Calu3 (cell line): ENCODE measurements around the gene CDKAL1. TPM values are rescaled to one million over a fixed set of nuclear protein-coding genes. Genes with fewer than 3 reads are reported as not detected.

Experiments
- BruUV-seq: library from RNA; stranded (reverse); fragments of 400-500 nt; replicated peaks from 2 replicates; lab custom pipeline; 2021; lab: Mats Ljungman, UMichigan
- CTCF ChIA-PET: fragments of 300-600 bp; sonication (Branson Sonifier 250); formaldehyde crosslinking; loops from one replicate; lab custom pipeline; 2022; ENCODE audit warnings: antibody characterized with exemption; lab: Charles Lee
- DNase-seq: peaks from one replicate; pipeline ENCODE4 v3.0.0; 2022
- H3K27ac Mint-ChIP-seq: one replicate; pipeline ENCODE4 v1.8.0; 2022; ENCODE audit warnings: mixed read lengths; ENCODE audit not compliant: unreplicated experiment
- H3K27me3 Mint-ChIP-seq: one replicate; pipeline ENCODE4 v1.8.0; 2022; ENCODE audit warnings: mixed read lengths; ENCODE audit not compliant: unreplicated experiment
- H3K36me3 Mint-ChIP-seq: one replicate; pipeline ENCODE4 v1.8.0; 2022; ENCODE audit warnings: mild to moderate bottlenecking, moderate library complexity, mixed read lengths; ENCODE audit not compliant: insufficient read depth, unreplicated experiment
- H3K4me1 Mint-ChIP-seq: one replicate; pipeline ENCODE4 v1.8.0; 2022; ENCODE audit warnings: mild to moderate bottlenecking, low read depth, mixed read lengths; ENCODE audit not compliant: unreplicated experiment
- H3K4me3 Mint-ChIP-seq: one replicate; pipeline ENCODE4 v1.8.0; 2022; ENCODE audit warnings: mild to moderate bottlenecking, low read depth, moderate library complexity, mixed read lengths; ENCODE audit not compliant: unreplicated experiment
- H3K9me3 Mint-ChIP-seq: one replicate; pipeline ENCODE4 v1.8.0; 2022; ENCODE audit warnings: low read depth, mixed read lengths; ENCODE audit not compliant: unreplicated experiment
- CTCF ChIP-seq: fragments of 200-600 bp; IDR thresholded peaks from one replicate; pipeline ENCODE4 v1.8.0; 2022; ENCODE audit warnings: antibody characterized with exemption; ENCODE audit not compliant: unreplicated experiment
- intact Hi-C: fragments of 100-400 bp; cut with micrococcal nuclease; formaldehyde crosslinking; loops from one replicate; pipeline ENCODE4 v1.10.0; 2022; ENCODE audit not compliant: unreplicated experiment
- total RNA-seq: library from RNA; stranded (reverse); gene quantifications from 2 replicates; pipeline ENCODE4 v1.2.3, GENCODE V29; 2022

Gene CDKAL1
- total RNA-seq, 1 experiment from 2014 or later, result 39.6 TPM

- intact Hi-C loops, result loop anchor here (2.0 kb wide), 2 partner anchors 232 to 478 kb away; no protein-coding TSS in a partner anchor
- H3K36me3 Mint-ChIP-seq, result no peaks in the 10 kb centered on the region
These were observed 577.0 kb downstream of the CDKAL1 start for GRCh38 chr6:21111093-21111725.

GRCh38 chr6:21115111-21115510, 580.9 kb downstream of the CDKAL1 start:
- no peak overlapping the region for H3K27ac Mint-ChIP-seq
- DNase-seq, result no peak
- no peak overlapping the region for H3K4me3 Mint-ChIP-seq
- CTCF ChIA-PET, result interaction anchor here (0.8 kb wide), 1 partner anchor 13 kb away, joined by 3 read pairs; no protein-coding TSS in a partner anchor
- H3K27me3 Mint-ChIP-seq, result no peaks in the 10 kb centered on the region
- H3K4me1 Mint-ChIP-seq, result peaks cover 36% of the 10 kb centered on the region
- intact Hi-C loops, result no loop called here
- no peaks in the 10 kb centered on the region for H3K36me3 Mint-ChIP-seq
- no peaks in the 10 kb centered on the region for H3K9me3 Mint-ChIP-seq
- TF ChIP-seq CTCF, result no peak
- BruUV-seq, result no TSS peak

More at GRCh38 chr6:21111093-21111725, 577.0 kb downstream of the CDKAL1 start:
- BruUV-seq, result no TSS peak
- H3K27ac Mint-ChIP-seq, result peak overlapping the region; percentile 25
- peak overlapping the region; percentile 37 for H3K4me3 Mint-ChIP-seq
- H3K9me3 Mint-ChIP-seq, result no peaks in the 10 kb centered on the region
- DNase-seq, result peak; percentile 30
- no peaks in the 10 kb centered on the region for H3K27me3 Mint-ChIP-seq
- H3K4me1 Mint-ChIP-seq, result peaks cover 38% of the 10 kb centered on the region
- CTCF ChIA-PET, result interaction anchor here (1.0 to 1.7 kb wide), 2 partner anchors 20 to 89 kb away, joined by 3 to 4 read pairs; no protein-coding TSS in a partner anchor
- TF ChIP-seq CTCF, result no peak

GRCh38 chr6:21116736-21117135, 582.5 kb downstream of the CDKAL1 start:
- H3K27me3 Mint-ChIP-seq, result no peaks in the 10 kb centered on the region
- no peak overlapping the region for H3K27ac Mint-ChIP-seq
- TF ChIP-seq CTCF, result no peak
- no peaks in the 10 kb centered on the region for H3K36me3 Mint-ChIP-seq
- BruUV-seq, result no TSS peak
- no peak overlapping the region for H3K4me3 Mint-ChIP-seq
- no peaks in the 10 kb centered on the region for H3K9me3 Mint-ChIP-seq
- no peak for DNase-seq
- intact Hi-C loops, result no loop called here
- CTCF ChIA-PET, result interaction anchor here (0.7 kb wide), 2 partner anchors 84 to 1072 kb away, joined by 3 to 4 read pairs; no protein-coding TSS in a partner anchor
- H3K4me1 Mint-ChIP-seq, result peaks cover 19% of the 10 kb centered on the region

GRCh38 chr6:21118216-21118780, 584.0 kb downstream of the CDKAL1 start:
- no peaks in the 10 kb centered on the region for H3K27me3 Mint-ChIP-seq
- no peaks in the 10 kb centered on the region for H3K9me3 Mint-ChIP-seq
- TF ChIP-seq CTCF, result no peak
- H3K4me1 Mint-ChIP-seq, result peaks cover 11% of the 10 kb centered on the region
- H3K27ac Mint-ChIP-seq, result no peak overlapping the region
- no peak for DNase-seq
- no TSS peak for BruUV-seq
- CTCF ChIA-PET, result no interaction called here
- intact Hi-C loops, result no loop called here
- H3K36me3 Mint-ChIP-seq, result no peaks in the 10 kb centered on the region
- H3K4me3 Mint-ChIP-seq, result no peak overlapping the region
